Measurements from ENCODE around the gene HINFP.

Gene HINFP

GRCh38 chr11:119113716-119114115 lies 7.7 kb upstream of the HINFP start:
- TF ChIP-seq CTCF (IDR thresholded peaks at IDR 0.05; ENCODE audit: borderline replicate concordance, insufficient read depth, low read depth, low read length), result no peak
- H3K4me3 ChIP-seq (ENCODE audit: low read depth, low read length), result no peak overlapping the region

GRCh38 chr11:119114351-119114750 lies 7.0 kb upstream of the HINFP start:
- no peak for TF ChIP-seq CTCF (IDR thresholded peaks at IDR 0.05; ENCODE audit: borderline replicate concordance, insufficient read depth, low read depth, low read length)
- no peak overlapping the region for H3K4me3 ChIP-seq (ENCODE audit: low read depth, low read length)

GRCh38 chr11:119115484-119116234 lies 5.7 kb upstream of the HINFP start:
- TF ChIP-seq CTCF (IDR thresholded peaks at IDR 0.05; ENCODE audit: borderline replicate concordance, insufficient read depth, low read depth, low read length), result no peak
- no peak overlapping the region for H3K4me3 ChIP-seq (ENCODE audit: low read depth, low read length)

GRCh38 chr11:119116235-119116594 lies 5.2 kb upstream of the HINFP start:
- no peak overlapping the region for H3K4me3 ChIP-seq (ENCODE audit: low read depth, low read length)

GRCh38 chr11:119116601-119117000 lies 4.8 kb upstream of the HINFP start:
- no peak overlapping the region for H3K4me3 ChIP-seq (ENCODE audit: low read depth, low read length)
- TF ChIP-seq CTCF (IDR thresholded peaks at IDR 0.05; ENCODE audit: borderline replicate concordance, insufficient read depth, low read depth, low read length), result no peak

More at GRCh38 chr11:119116235-119116594, 5.2 kb upstream of the HINFP start:
- no peak for TF ChIP-seq CTCF (IDR thresholded peaks at IDR 0.05; ENCODE audit: borderline replicate concordance, insufficient read depth, low read depth, low read length)

GRCh38 chr11:119117004-119117706 lies 4.2 kb upstream of the HINFP start:
- H3K4me3 ChIP-seq (ENCODE audit: low read depth, low read length), result no peak overlapping the region
- no peak for TF ChIP-seq CTCF (IDR thresholded peaks at IDR 0.05; ENCODE audit: borderline replicate concordance, insufficient read depth, low read depth, low read length)

- no peak overlapping the region for H3K4me3 ChIP-seq (ENCODE audit: low read depth, low read length)
- no peak for TF ChIP-seq CTCF (IDR thresholded peaks at IDR 0.05; ENCODE audit: borderline replicate concordance, insufficient read depth, low read depth, low read length)
These were observed 3.2 kb upstream of the HINFP start for GRCh38 chr11:119118227-119118626.

Data from GM12875 (cell line).